HUES64 (cell line): Measurements from ENCODE around the gene L3MBTL1. TPM values are rescaled to one million over a fixed set of nuclear protein-coding genes. Genes with fewer than 3 reads are reported as not detected.

Source experiments
- H3K27ac ChIP-seq: 2 replicates; pipeline ENCODE4 v1.7.0; 2013; ENCODE audit warnings: low read depth, low read length, inconsistent platforms
- H3K27me3 ChIP-seq: 2 replicates; pipeline ENCODE4 v1.6.1; 2013; ENCODE audit warnings: mild to moderate bottlenecking, low read length; ENCODE audit not compliant: insufficient read depth
- H3K36me3 ChIP-seq: 2 replicates; pipeline ENCODE4 v1.6.1; 2013; ENCODE audit warnings: mild to moderate bottlenecking, low read length; ENCODE audit not compliant: insufficient read depth
- H3K4me1 ChIP-seq: 2 replicates; pipeline ENCODE4 v1.6.1; 2013; ENCODE audit warnings: mild to moderate bottlenecking, low read length, moderate library complexity; ENCODE audit not compliant: insufficient read depth
- H3K4me3 ChIP-seq: 2 replicates; pipeline ENCODE4 v1.5.1; 2013; ENCODE audit warnings: mild to moderate bottlenecking, low read length, moderate library complexity
- H3K9ac ChIP-seq: 2 replicates; pipeline ENCODE4 v1.6.1; 2013; ENCODE audit warnings: mild to moderate bottlenecking, low read depth, low read length
- H3K9me3 ChIP-seq: 2 replicates; pipeline ENCODE4 v1.6.1; 2013; ENCODE audit warnings: low read depth, low read length; ENCODE audit not compliant: insufficient read depth
- WGBS: fragments of 150-250, 120-280 bp; methylation state at CpG from one replicate; pipeline ENCODE4 v1.1.7; 2013; ENCODE audit warnings: missing lambda C conversion rate; 5-methylcytosine and 5-hydroxymethylcytosine counted together
- polyA plus RNA-seq, 2 experiments: library from polyadenylated mRNA; stranded (reverse); fragments of 50-300 nt; gene quantifications; one replicate each; pipeline ENCODE4 v1.2.3, GENCODE V29; 2013

L3MBTL1 gene
- polyA plus RNA-seq (2013, experiment 1 of 2) = 3.9 TPM
- 6.0 TPM for polyA plus RNA-seq (2013, experiment 2 of 2)

GRCh38 chr20:43507150-43508080 lies at the start of gene L3MBTL1:
Gene L3MBTL1, plus strand, starts transcription at chr20:43507697. Its CDS starts 5,807 bp downstream, at chr20:43513504.
- H3K9me3 ChIP-seq = no peaks in the 10 kb centered on the region
- no peaks in the 10 kb centered on the region for H3K36me3 ChIP-seq
- no peak within 1 kb of the TSS for H3K27ac ChIP-seq
- peaks cover 31% of the 10 kb centered on the region for H3K27me3 ChIP-seq
- H3K9ac ChIP-seq = peak within 1 kb of the TSS; percentile 51
- WGBS = 9% methylated on average over 95 of the region's 95 CpGs
- peak within 1 kb of the TSS; percentile 65 for H3K4me3 ChIP-seq
- H3K4me1 ChIP-seq = 0 out of 2 replicates have a peak, but pooled peaks cover 3% of the 10 kb centered on the region

GRCh38 chr20:43458422-43458924 lies 49.0 kb upstream of the L3MBTL1 start:
- H3K27ac ChIP-seq = peak overlapping the region; percentile 100

GRCh38 chr20:43459022-43459942 lies 48.2 kb upstream of the L3MBTL1 start:
- Histone ChIP-seq H3K4me1 (peaks cover 7% of the 10 kb centered on the region; the same call in 1 of the 2 replicates), H3K27ac (no peak overlapping the region), H3K36me3 (peaks cover 55% of the 10 kb centered on the region), H3K4me3 (peak overlapping the region; percentile 90), H3K9ac (peak overlapping the region; percentile 100; the same call in 1 of the 2 replicates), H3K9me3 (no peaks in the 10 kb centered on the region), H3K27me3 (no peaks in the 10 kb centered on the region)
- 84% methylated on average over 11 of the region's 12 CpGs for WGBS

More at GRCh38 chr20:43458422-43458924, 49.0 kb upstream of the L3MBTL1 start:
- H3K4me1 ChIP-seq = peaks cover 7% of the 10 kb centered on the region; the same call in 1 of the 2 replicates
- H3K36me3 ChIP-seq = peaks cover 47% of the 10 kb centered on the region
- under 1% methylated on average over 38 of the region's 41 CpGs for WGBS
- H3K27me3 ChIP-seq = no peaks in the 10 kb centered on the region
- no peaks in the 10 kb centered on the region for H3K9me3 ChIP-seq
- H3K9ac ChIP-seq = peak overlapping the region; percentile 100
- peak overlapping the region; percentile 90 for H3K4me3 ChIP-seq

DNA sequence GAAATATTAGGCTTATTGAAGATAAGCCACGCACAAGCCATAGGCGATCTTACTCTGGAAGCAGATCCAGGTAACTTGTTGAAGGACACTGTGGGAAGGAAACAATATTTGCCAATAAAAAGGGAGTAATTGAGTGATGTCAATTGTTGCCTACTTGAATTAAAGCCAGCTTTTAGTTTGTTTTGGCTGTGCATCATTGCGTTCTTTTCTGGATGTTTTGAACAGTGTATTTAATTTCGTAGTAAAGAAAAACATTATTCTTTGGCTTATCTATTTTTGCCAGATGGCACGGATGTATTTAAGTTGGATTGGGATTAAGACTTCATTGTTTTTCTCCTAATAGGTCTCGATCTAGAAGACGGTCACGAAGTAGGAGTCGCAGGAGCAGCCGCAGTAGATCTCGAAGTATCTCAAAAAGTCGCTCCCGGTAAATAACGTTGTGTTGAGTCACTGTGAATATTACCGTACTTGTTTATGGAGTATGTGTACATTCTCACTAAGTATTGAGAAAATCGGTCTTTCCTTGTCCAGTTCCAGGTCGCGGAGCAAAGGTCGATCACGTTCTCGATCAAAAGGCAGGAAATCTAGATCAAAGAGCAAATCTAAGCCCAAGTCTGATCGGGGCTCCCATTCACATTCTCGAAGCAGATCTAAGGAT lies 47.2 kb upstream of the L3MBTL1 start:
- Histone ChIP-seq H3K4me1 (peaks cover 7% of the 10 kb centered on the region; the same call in 1 of the 2 replicates), H3K9me3 (no peaks in the 10 kb centered on the region), H3K27me3 (no peaks in the 10 kb centered on the region), H3K27ac (no peak overlapping the region; the same call in 1 of the 2 replicates), H3K4me3 (no peak overlapping the region), H3K36me3 (peaks cover 64% of the 10 kb centered on the region), H3K9ac (no peak overlapping the region)
- WGBS = 96% methylated on average over 23 of the region's 23 CpGs

DNA sequence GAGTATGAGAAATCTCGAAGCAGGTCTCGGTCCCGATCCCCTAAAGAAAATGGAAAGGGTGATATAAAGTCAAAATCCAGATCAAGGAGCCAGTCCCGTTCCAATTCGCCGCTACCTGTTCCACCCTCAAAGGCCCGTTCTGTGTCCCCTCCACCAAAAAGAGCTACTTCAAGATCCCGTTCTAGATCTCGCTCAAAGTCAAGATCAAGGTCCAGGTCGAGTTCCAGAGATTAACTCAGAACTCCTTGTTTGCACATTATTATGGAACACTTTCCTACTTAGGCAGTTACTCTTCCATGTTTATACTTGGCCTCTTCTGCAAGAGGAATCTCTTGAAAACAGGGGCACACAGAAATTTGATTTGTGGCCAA lies 46.7 kb upstream of the L3MBTL1 start:
- Histone ChIP-seq H3K9me3 (no peaks in the 10 kb centered on the region), H3K9ac (no peak overlapping the region), H3K27ac (no peak overlapping the region), H3K4me1 (peaks cover 7% of the 10 kb centered on the region; the same call in 1 of the 2 replicates), H3K4me3 (no peak overlapping the region), H3K27me3 (no peaks in the 10 kb centered on the region), H3K36me3 (peaks cover 69% of the 10 kb centered on the region)
- WGBS = 96% methylated on average over 10 of the region's 10 CpGs

GRCh38 chr20:43461894-43462659 lies 45.4 kb upstream of the L3MBTL1 start:
- H3K27ac ChIP-seq = no peak overlapping the region
- H3K4me1 ChIP-seq = peaks cover 7% of the 10 kb centered on the region; the same call in 1 of the 2 replicates
- peaks cover 77% of the 10 kb centered on the region for H3K36me3 ChIP-seq
- H3K27me3 ChIP-seq = no peaks in the 10 kb centered on the region
- no peak overlapping the region for H3K4me3 ChIP-seq
- no peak overlapping the region for H3K9ac ChIP-seq
- WGBS = 97% methylated on average over 3 of the region's 3 CpGs
- no peaks in the 10 kb centered on the region for H3K9me3 ChIP-seq

- H3K4me1 ChIP-seq = peaks cover 7% of the 10 kb centered on the region; the same call in 1 of the 2 replicates
- H3K9ac ChIP-seq = no peak overlapping the region
- 96% methylated on average over 3 of the region's 4 CpGs for WGBS
- no peak overlapping the region for H3K4me3 ChIP-seq
- no peaks in the 10 kb centered on the region for H3K9me3 ChIP-seq
- H3K36me3 ChIP-seq = peaks cover 77% of the 10 kb centered on the region
- H3K27ac ChIP-seq = no peak overlapping the region
- no peaks in the 10 kb centered on the region for H3K27me3 ChIP-seq
These were observed 44.6 kb upstream of the L3MBTL1 start for GRCh38 chr20:43462660-43463526.

DNA sequence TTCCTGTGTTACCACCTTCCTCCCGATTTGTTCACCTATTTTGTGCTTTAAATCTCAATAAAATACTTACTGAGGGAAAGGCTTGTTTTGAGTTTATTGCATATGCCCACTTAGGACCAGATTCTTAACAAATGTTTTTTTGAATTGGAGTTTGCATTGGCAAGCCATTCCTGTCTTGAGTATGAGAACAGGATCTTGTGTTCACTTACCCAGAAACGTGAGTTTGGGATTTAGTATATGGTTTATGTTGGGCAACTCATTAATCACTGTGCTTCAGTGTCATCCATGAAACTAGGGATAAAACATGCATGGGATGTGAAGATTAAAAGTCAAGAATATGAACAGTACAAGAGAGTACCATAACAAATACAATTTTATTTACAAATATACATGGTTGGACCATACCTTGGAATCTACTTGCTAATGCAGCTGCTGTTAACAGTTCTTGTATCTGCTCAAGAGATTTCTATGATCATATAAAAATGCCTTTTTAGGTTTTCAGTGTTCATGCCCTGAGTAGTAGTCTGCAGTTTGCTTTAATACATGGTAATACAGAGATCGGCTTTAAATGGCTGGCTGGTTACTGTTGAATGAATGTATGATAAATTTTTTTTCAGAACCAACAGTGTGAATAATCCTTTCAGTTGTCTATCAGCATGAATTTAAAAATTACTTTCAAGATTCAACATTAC lies 43.8 kb upstream of the L3MBTL1 start:
- H3K4me1 ChIP-seq = peaks cover 7% of the 10 kb centered on the region; the same call in 1 of the 2 replicates
- H3K9me3 ChIP-seq = no peaks in the 10 kb centered on the region
- peaks cover 77% of the 10 kb centered on the region for H3K36me3 ChIP-seq
- H3K27ac ChIP-seq = no peak overlapping the region
- H3K27me3 ChIP-seq = no peaks in the 10 kb centered on the region
- no peak overlapping the region for H3K9ac ChIP-seq
- WGBS = 96% methylated on average over 3 of the region's 3 CpGs
- no peak overlapping the region for H3K4me3 ChIP-seq

DNA sequence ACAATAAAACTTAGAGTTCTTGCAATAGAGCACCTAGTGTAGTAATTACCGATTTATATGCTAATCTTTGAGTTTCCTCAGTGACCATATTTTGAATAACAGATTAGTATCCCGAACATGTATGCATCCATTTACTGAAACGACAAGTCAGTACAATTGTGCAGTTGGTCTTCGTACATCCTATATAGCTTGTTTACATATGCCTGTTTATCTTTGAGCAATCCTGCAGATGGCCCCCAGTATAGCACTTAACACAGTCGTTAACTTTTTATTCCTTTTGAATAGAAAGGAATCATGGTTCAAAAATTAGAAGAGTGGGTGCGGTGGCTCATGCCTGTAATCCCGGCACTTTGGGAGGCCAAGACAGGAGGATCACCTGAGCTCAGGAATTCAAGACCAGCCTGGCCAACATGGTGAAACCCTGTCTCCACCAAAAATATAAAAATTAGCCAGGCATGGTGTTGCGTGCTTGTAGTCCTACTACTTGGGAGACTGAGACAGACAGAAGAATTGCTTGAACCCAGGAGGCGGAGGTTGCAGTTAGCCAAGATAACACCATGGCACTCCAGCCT lies 43.2 kb upstream of the L3MBTL1 start:
- Histone ChIP-seq H3K27me3 (no peaks in the 10 kb centered on the region), H3K9me3 (no peaks in the 10 kb centered on the region), H3K4me1 (peaks cover 3% of the 10 kb centered on the region; the same call in 1 of the 2 replicates), H3K36me3 (peaks cover 75% of the 10 kb centered on the region), H3K27ac (no peak overlapping the region), H3K9ac (no peak overlapping the region), H3K4me3 (no peak overlapping the region)
- WGBS = 95% methylated on average over 9 of the region's 9 CpGs
